HL-60/S4 treated with retinoic acid at 250 ng/mL for 4 days and 3 days (cell line): ENCODE results near the gene GRID1.

Experiments used
- in situ Hi-C: fragments of 300-500 bp; cut with MboI; formaldehyde crosslinking; loops from 2 replicates; pipeline ENCODE4 v1.7.0; 2022; ENCODE audit warnings: low sequenced_read_pairs

The GRID1 gene

GRCh38 chr10:85648279-85648754, 718.3 kb downstream of the GRID1 start:
- in situ Hi-C loops = no loop called here

GRCh38 chr10:85647741-85648140, 718.9 kb downstream of the GRID1 start:
- in situ Hi-C loops = no loop called here

- in situ Hi-C loops = no loop called here
Observed at GRCh38 chr10:85645926-85646711, 720.5 kb downstream of the GRID1 start.

- in situ Hi-C loops = no loop called here
Observed at GRCh38 chr10:85645053-85645452, 721.5 kb downstream of the GRID1 start.

- in situ Hi-C loops = no loop called here
Observed at GRCh38 chr10:85643845-85644525, 722.6 kb downstream of the GRID1 start.

GRCh38 chr10:85643171-85643844, 723.3 kb downstream of the GRID1 start:
- in situ Hi-C loops = no loop called here

GRCh38 chr10:85642421-85643170, 724.0 kb downstream of the GRID1 start:
- in situ Hi-C loops = no loop called here

- in situ Hi-C loops = no loop called here
Observed at GRCh38 chr10:85642082-85642420, 724.5 kb downstream of the GRID1 start.

GRCh38 chr10:85641479-85642009, 725.1 kb downstream of the GRID1 start:
- in situ Hi-C loops = no loop called here

GRCh38 chr10:85638797-85639196, 727.8 kb downstream of the GRID1 start:
- in situ Hi-C loops = no loop called here

GRCh38 chr10:85635650-85636049, 730.9 kb downstream of the GRID1 start:
- in situ Hi-C loops = no loop called here

GRCh38 chr10:85624511-85624910, 742.1 kb downstream of the GRID1 start:
- in situ Hi-C loops = no loop called here

GRCh38 chr10:85623758-85624157, 742.8 kb downstream of the GRID1 start:
- in situ Hi-C loops = no loop called here

GRCh38 chr10:85623342-85623741, 743.3 kb downstream of the GRID1 start:
- in situ Hi-C loops = no loop called here

GRCh38 chr10:85622425-85622824, 744.2 kb downstream of the GRID1 start:
- in situ Hi-C loops = no loop called here

GRCh38 chr10:85621562-85621961, 745.0 kb downstream of the GRID1 start:
- in situ Hi-C loops = no loop called here

GRCh38 chr10:85620807-85621206, 745.8 kb downstream of the GRID1 start:
- in situ Hi-C loops = no loop called here

- in situ Hi-C loops = no loop called here
Observed at GRCh38 chr10:85619832-85620231, 746.8 kb downstream of the GRID1 start.

- in situ Hi-C loops = no loop called here
Observed at GRCh38 chr10:85618841-85619240, 747.8 kb downstream of the GRID1 start.

- in situ Hi-C loops = no loop called here
Observed at GRCh38 chr10:85617751-85618546, 748.6 kb downstream of the GRID1 start.
